GM19455 (cell line): Measurements from ENCODE around the gene APLP1.
"Not testable (repeated sequence)": the region's sequence is repeated elsewhere in the genome, so short reads cannot be mapped to it uniquely, and the experiment has no call there.

ENCODE experiments used
- ATAC-seq: cut with Tn5 transposase; IDR thresholded peaks from one replicate; pipeline ENCODE4 v1.9.1; 2021; ENCODE audit not compliant: unreplicated experiment

The APLP1 gene

DNA sequence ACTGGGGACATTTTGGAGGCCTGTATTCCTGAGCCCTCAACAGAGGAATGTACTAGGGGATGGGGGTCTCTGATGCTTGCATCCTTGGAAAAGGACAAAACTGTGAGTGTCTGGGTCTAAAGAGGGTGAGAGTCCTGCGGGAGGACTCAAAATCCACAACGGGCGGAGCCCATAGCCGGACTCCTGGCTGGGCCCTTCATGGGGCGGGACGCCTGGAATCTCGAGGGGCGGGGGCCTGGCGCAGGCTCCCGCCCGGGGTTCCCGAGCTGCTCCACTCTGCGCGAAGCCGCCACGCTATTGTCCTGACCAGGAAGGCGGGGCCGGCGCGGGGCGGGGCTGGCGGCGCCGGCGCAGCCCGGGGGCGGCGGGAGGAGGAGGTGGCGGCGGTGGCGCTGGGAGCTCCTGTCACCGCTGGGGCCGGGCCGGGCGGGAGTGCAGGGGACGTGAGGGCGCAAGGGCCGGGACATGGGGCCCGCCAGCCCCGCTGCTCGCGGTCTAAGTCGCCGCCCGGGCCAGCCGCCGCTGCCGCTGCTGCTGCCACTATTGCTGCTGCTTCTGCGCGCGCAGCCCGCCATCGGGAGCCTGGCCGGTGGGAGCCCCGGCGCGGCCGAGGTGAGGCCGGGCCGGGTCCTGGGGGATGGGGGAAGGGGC is at the start of gene APLP1:
APLP1 (plus strand) TSS at position 403 of the 651 bp plus-strand sequence; CDS start at position 466, 63 bp downstream.
- no peak for ATAC-seq

DNA sequence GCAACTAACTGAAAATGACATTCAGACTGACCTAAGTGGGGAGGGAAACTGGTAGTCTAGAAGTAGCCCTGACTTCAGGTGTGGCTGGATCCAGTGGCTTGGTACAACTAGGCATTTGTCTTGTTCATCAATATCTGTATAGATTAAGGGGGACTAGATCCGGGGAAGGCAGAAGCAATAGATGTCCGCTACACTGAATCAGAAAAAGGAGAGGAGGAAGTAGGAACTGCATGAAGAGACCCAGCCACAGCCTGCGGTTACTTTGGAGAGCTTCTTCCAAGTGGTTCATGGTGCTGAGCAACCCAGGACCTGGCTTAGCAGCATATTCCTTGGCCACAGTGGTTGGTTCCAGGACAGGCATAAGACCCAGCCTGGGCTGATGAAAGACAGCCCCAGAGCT is 45.8 kb upstream of the APLP1 start:
- no peak for ATAC-seq

GRCh38 chr19:35824150-35824549 is 44.2 kb upstream of the APLP1 start:
- no peak for ATAC-seq

DNA sequence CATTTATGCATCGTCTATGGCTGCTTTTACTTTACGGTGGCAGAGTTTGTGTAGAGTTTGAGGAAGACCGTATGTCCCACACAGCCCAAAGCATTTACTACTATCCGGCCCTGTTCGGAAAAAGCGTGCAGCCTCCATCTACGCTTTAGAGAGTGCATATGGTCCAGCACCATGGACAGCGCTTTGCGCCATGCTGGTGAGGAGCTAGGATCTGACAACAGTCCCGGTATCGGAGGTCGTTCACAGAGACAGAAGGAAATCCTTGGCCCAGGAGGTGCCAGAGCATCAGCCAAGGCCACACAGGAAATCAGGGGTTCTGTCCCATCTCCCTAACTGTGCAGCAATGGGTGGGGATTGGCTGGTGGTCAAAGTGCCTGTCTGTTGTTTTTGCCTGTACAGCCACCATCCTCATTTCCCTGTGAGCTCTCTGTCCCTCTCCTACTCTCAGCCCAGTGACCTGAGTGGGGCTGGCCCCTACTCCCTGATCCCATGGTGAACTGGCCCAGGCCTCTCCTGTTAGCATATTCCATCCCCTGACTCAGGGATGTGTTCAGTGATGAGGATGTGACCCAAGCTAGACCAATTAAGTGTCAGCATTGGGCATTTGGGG is 39.6 kb upstream of the APLP1 start:
- no peak for ATAC-seq

DNA sequence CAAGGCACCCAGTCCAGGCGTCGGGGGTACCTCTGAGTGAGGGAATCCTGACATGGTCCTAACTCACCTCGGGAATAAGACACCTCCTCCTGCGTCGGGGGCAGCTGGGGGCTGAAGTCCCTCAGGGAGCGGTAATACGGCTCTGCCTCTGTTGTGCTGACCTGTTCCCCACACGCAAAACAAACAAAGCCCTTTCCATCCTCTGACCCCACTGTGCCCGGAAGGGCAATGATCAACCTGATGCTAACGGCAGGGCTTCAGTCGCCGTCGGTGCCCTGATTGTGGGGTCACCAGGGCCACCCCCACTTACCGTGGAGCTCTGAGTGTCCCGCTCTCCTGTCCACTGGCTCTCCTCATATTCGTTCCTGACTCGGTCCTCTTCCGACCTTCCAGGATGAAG is 37.4 kb upstream of the APLP1 start:
- no peak for ATAC-seq

- no peak for ATAC-seq
Observed at GRCh38 chr19:35832054-35832453, 36.3 kb upstream of the APLP1 start.

DNA sequence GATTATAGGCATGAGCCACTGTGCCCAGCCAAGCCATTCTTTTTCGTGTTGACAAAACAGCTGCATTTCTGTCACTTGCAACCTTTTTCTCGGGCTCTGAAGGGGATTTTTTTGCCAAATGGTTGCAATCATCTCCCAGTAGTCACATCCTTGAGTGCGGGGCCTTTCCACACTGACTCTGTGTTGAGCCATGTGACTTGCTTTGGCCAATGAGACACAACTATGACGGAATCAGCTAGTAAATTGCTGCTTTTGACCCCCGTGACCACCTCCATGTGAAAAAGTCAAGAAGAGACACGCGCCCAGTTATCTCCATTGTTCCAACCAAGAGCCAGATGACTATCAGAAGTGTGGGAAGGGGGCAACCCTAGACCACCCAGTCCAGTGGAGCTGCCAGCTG is 34.4 kb upstream of the APLP1 start:
- ATAC-seq: no peak

DNA sequence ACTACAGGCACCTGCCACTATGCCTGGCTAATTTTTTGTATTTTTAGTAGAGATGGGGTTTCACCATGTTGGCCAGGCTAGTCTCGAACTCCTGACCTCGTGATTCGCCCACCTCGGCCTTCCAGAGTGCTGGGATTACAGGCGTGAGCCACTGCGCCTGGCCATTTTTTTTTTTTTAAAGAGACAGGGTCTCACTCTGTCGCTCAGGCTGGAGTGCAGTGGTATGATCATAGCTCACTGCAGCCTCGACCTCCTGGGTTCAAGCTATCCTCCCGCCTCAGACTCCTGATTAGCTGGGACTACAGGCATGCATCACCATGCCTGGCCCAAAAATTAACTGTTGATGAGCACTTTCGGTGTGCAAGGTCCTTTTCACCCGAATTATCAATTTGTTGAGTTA is 32.3 kb upstream of the APLP1 start:
- not testable (repeated sequence) for ATAC-seq

DNA sequence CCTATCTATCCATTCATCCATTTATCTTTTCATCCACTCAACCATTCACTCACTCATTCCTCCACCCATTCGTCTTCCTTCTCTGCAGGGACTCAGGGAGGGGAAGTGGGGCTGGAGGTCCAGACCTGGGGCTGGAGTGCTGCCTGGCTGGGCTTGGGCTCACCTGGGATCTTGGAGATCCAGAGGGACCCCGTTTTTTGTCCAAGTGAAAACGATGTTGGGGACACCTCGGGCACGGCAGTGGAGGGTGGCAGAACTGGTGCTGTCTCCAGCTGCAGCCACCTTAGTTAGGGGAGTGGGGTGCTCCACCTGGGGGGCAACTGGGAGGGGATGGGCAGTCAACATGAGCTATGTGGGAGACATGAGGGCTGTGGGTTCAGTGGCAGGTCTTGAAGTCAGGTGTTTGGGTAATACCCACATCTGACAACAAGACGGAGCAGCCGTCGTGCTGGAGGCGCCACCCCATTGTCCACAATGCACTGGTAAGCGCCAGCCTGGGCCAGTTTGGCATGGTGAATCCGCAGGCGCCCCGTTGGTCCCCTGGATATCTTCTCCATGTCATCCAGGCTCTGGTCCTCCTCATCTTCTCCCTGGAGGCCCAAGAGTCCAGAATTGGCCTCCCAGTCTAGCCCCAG is 26.3 kb upstream of the APLP1 start:
- no peak for ATAC-seq

GRCh38 chr19:35842666-35843272 is 25.6 kb upstream of the APLP1 start:
- ATAC-seq: no peak

DNA sequence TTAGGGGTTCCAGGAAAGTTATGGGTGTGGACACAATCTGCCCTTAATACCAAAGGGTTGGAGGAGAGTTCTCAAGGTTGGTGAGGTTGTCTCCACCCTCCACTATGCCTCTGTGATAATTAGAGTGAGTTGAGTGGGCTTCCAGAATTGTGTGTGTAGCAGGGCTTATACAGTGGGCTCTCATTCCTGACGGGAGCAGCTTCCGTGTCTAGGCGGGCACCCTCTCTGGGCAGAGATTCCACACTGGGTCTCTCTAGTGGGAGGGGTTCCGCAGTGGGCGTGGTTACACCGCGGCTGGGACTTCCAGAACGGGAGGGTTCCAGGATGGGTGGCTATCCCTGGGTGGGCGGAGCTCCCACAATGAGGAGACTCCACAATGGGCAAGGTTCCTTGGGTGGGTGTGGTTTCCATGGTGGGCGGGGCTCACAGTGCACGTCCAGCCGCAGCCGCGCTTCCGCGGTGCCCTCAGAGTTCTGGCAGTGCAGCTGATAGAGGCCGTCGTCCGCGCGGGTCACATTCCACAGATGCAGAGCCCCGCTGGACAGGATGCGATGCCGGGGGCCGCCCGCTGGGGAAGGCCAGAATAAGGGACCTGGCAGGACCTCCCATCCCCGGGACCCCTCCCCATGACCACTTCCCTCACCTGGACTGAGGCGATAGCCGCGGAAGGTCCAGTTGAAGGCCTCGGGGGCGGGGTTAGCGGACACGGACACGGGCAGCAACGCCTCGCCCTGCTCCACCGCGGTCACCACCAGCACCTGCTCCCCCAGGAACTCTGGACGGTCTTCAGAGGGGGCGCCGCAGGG is 24.5 kb upstream of the APLP1 start:
- no peak for ATAC-seq

DNA sequence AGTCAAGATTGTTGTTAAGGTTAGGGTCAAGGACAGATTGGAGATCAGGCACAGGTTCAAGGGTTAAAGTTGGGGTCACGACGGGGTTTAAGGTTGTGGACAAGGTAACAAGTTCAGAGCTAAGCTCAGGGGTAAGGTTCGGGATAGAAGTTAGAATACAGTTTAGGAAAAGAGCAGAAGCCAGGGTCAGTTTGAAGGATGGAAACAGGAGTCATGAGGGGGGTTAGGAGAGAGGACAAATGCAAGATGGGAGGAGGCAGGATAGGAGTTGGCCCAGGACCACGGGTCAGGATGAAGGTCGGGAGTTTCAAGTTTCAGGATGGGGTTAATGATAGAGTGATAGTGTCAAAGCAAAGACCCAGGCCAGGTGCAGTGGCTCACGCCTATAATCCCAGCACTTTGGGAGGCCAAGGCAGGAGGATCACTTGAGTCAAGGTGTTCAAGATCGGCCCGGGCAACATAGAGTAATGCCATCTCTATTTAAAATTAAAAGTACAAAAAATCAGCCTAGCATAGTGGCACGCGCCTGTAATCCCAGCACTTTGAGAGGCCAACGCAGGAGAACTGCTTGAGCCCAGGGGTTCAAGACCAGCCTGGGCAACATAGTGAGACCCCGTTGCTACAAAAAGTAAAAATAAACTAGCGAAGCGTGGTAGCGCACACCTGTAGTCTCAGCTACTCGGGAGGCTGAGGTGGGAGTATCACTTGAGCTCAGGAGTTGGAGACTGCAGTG is 23.7 kb upstream of the APLP1 start:
- ATAC-seq: no peak

- no peak for ATAC-seq
Observed at GRCh38 chr19:35845215-35846037, 22.9 kb upstream of the APLP1 start.

GRCh38 chr19:35846038-35846668 is 22.2 kb upstream of the APLP1 start:
- no peak for ATAC-seq

DNA sequence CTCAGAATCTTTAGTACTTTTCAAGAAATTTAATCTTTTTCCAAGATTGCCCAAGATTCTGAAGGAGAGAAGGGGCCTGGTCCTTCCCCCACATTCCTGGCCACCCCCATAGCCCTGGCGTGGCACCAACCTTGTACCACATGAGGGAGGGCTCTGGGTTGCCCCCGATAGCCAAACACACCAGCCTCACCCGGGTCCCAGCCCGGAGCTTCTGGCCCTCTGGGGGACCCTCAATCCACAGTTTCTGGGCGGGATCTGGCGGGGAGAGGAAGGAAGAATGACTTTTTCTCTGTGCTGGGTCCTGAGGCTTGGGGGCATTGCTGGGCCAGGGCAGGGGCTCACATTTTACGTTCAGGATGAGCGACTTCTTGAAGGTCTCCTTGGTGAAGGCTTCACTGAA is 20.5 kb upstream of the APLP1 start:
- no peak for ATAC-seq

DNA sequence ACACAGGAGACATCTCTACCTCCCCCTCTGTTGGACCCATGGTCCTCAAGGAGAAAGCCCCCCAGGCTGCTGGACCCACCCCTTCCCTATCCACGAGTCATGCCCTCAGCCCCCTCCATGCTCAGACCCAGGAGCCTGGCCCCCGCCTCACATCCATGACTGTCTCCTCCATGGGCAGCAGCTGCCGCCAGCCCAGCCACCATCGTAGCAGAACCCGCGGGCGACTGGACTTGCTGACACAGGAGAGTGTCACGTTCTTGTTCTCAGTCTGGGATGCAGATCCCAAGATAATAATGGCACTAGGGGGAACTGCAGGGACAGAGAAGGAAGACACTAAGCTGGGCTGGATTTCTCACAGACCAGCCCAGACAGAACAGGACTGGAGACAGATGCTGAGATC is 19.9 kb upstream of the APLP1 start:
- ATAC-seq: no peak

GRCh38 chr19:35848919-35849505 is 19.4 kb upstream of the APLP1 start:
- no peak for ATAC-seq

- no peak for ATAC-seq
Observed at GRCh38 chr19:35851213-35852028, 17.0 kb upstream of the APLP1 start.
